ENCODE results near the gene SIRPA. TPM values are rescaled to one million over a fixed set of nuclear protein-coding genes. Genes with fewer than 3 reads are reported as not detected.

The SIRPA gene
- polyA plus RNA-seq, 6 donors from 2014 or later, result 0.24 to 0.44 (median 0.26) TPM; not detected in 2

GRCh38 chr20:1959156-1959555 lies 63.9 kb downstream of the SIRPA start:
- H3K4me1 Mint-ChIP-seq, result peaks cover 9 to 25% (median 17%) of the 10 kb centered on the region in 3 donors
- ATAC-seq (ENCODE audit: low read depth in 2 of 2) (no peak), DNase-seq (no peak)
- H3K27me3 Mint-ChIP-seq, result peaks cover 0 to 16% (median 5%) of the 10 kb centered on the region in 3 donors
- no peak overlapping the region for H3K4me3 Mint-ChIP-seq
- H3K27ac Mint-ChIP-seq, result peak overlapping the region in 1 of 6 donors; percentile 18
- H3K9me3 Mint-ChIP-seq, result peaks cover 0 to 8% (median 2%) of the 10 kb centered on the region in 7 donors
- peaks cover 6 to 8% of the 10 kb centered on the region in 2 donors for H3K36me3 Mint-ChIP-seq

- DNase-seq (no peak), ATAC-seq (ENCODE audit: low read depth in 2 of 2) (no peak)
- peaks cover 0 to 16% (median 5%) of the 10 kb centered on the region in 3 donors for H3K27me3 Mint-ChIP-seq
- H3K9me3 Mint-ChIP-seq, result peaks cover 0 to 8% (median 2%) of the 10 kb centered on the region in 7 donors
- H3K27ac Mint-ChIP-seq, result peak overlapping the region in 3 of 6 donors; percentile 1 to 66 (median 19)
- no peak overlapping the region for H3K4me3 Mint-ChIP-seq
- H3K4me1 Mint-ChIP-seq, result peaks cover 11 to 27% (median 24%) of the 10 kb centered on the region in 3 donors
- H3K36me3 Mint-ChIP-seq, result peaks cover 6 to 8% of the 10 kb centered on the region in 2 donors
Measured at GRCh38 chr20:1961374-1961773, 66.2 kb downstream of the SIRPA start.

- no peak for ATAC-seq (ENCODE audit: low read depth in 2 of 2)
- H3K9me3 Mint-ChIP-seq, result peaks cover 0 to 8% (median 2%) of the 10 kb centered on the region in 7 donors
- no peak overlapping the region for H3K4me3 Mint-ChIP-seq
- peaks cover 6 to 8% of the 10 kb centered on the region in 2 donors for H3K36me3 Mint-ChIP-seq
- H3K27ac Mint-ChIP-seq, result no peak overlapping the region
- H3K4me1 Mint-ChIP-seq, result peaks cover 11 to 26% (median 26%) of the 10 kb centered on the region in 3 donors
- H3K27me3 Mint-ChIP-seq, result peaks cover 0 to 24% (median 10%) of the 10 kb centered on the region in 3 donors
- no peak for DNase-seq
Measured at GRCh38 chr20:1964061-1964460, 68.9 kb downstream of the SIRPA start.

DNA sequence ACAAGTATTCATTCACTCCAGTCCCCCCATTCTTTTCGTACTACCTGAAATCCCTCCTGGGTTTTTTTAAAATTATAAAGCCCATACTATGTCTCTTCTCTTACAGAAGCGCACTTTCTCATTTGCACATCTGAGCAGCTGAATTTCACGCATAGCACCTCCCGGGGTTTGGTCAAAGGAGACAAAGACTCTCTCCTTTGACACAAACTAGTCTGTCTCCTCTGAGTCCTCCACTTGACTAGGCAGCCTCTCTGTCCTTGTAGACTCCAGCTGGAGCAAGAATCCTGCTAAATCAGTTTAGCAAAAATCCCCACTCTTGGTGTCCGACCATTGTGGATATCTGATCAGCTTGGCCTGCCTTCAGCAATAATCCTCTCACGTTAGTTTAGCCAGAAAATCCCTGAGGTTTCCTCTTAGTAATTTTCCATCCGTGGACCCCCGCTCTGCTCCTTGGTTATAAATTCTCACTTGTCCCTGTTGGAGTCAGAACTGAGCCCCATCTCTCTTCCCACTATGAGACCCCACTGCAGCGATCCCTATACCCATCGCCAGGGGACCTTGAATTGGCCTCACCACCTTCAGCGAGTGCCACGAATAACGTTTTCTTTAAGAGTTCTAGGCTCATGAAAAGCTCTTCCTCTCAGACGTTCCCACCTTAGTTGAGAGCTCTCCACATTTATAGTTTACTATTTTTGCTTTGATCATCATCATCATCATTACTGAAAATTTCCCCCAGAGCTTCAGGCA lies 69.6 kb downstream of the SIRPA start:
- Mint-ChIP-seq H3K27me3 (peaks cover 0 to 32% (median 10%) of the 10 kb centered on the region in 3 donors), H3K36me3 (peaks cover 0 to 6% of the 10 kb centered on the region in 2 donors), H3K4me1 (peaks cover 11 to 26% (median 26%) of the 10 kb centered on the region in 3 donors), H3K27ac (peak overlapping the region in 5 of 6 donors; percentile 65 to 86 (median 85)), H3K9me3 (peaks cover 0 to 5% (median 2%) of the 10 kb centered on the region in 7 donors), H3K4me3 (peak overlapping the region; percentile 50 to 93 (median 80))
- ATAC-seq (ENCODE audit: low read depth in 2 of 2), result peak; percentile 44 to 55
- no peak for DNase-seq

GRCh38 chr20:1965520-1966351 lies 70.5 kb downstream of the SIRPA start:
- peak; percentile 72 for DNase-seq
- Mint-ChIP-seq H3K9me3 (peaks cover 0 to 2% (median 0%) of the 10 kb centered on the region in 7 donors), H3K36me3 (no peaks in the 10 kb centered on the region), H3K4me1 (peaks cover 11 to 26% (median 26%) of the 10 kb centered on the region in 3 donors), H3K4me3 (peak overlapping the region; percentile 50 to 93 (median 80)), H3K27me3 (peaks cover 6 to 41% (median 10%) of the 10 kb centered on the region in 3 donors), H3K27ac (peak overlapping the region; percentile 12 to 86 (median 82))
- peak; percentile 92 to 96 for ATAC-seq (ENCODE audit: low read depth in 2 of 2)

GRCh38 chr20:1968964-1969363 lies 73.8 kb downstream of the SIRPA start:
- peaks cover 19 to 45% (median 24%) of the 10 kb centered on the region in 3 donors for H3K27me3 Mint-ChIP-seq
- H3K4me1 Mint-ChIP-seq, result peaks cover 11 to 25% (median 20%) of the 10 kb centered on the region in 3 donors
- no peak overlapping the region for H3K4me3 Mint-ChIP-seq
- no peak for ATAC-seq (ENCODE audit: low read depth in 2 of 2)
- no peaks in the 10 kb centered on the region for H3K36me3 Mint-ChIP-seq
- no peak overlapping the region for H3K27ac Mint-ChIP-seq
- H3K9me3 Mint-ChIP-seq, result no peaks in the 10 kb centered on the region
- no peak for DNase-seq

- no peaks in the 10 kb centered on the region for H3K36me3 Mint-ChIP-seq
- ATAC-seq (ENCODE audit: low read depth in 2 of 2) (no peak), DNase-seq (no peak)
- H3K9me3 Mint-ChIP-seq, result peaks cover 0 to 2% (median 0%) of the 10 kb centered on the region in 7 donors
- peaks cover 0 to 3% (median 0%) of the 10 kb centered on the region in 3 donors for H3K4me1 Mint-ChIP-seq
- no peak overlapping the region for H3K4me3 Mint-ChIP-seq
- H3K27ac Mint-ChIP-seq, result no peak overlapping the region
- peaks cover 28 to 59% (median 45%) of the 10 kb centered on the region in 3 donors for H3K27me3 Mint-ChIP-seq
Measured at GRCh38 chr20:1971893-1972586, 76.8 kb downstream of the SIRPA start.

DNA sequence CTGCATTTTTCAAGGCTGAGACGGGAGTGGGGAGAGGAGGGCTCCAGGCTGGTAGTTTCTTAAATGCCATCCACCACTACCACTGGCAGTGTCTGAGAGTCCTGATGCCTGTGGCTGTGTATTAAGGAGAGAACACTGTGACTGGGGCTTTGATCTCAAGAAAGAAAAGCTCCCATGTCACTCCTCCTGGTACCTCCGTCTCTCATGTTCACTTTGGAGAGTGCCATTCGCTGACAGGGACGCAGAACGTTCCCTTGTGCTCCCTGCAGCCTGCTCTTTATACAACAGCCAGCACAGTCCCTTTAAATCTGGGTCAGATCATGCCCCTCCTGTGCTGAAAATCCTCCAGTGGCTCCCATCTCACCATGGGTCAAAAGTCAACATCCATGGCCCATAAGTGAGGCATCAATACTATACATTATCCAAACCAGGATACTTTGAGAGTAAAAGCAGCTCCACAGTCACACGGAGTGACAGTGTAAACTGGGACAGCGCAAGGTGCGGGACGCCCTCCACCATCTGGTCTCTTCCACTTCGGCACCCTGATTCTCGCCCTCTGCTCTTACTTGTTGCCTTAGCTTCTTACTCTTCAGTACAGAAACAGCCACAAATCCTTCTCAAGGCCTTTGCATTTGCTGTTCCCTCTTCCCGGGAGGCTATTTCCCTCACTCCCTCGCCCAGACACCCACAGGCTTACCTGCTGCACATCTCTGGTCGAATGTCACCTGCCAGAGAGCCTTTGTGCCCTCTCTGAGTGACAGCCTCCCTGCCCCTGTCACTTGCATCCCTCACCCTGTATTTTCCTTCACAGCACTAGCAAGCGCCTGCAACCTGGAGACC lies 78.6 kb downstream of the SIRPA start:
- H3K4me3 Mint-ChIP-seq, result no peak overlapping the region
- peaks cover 0 to 4% (median 0%) of the 10 kb centered on the region in 7 donors for H3K9me3 Mint-ChIP-seq

GRCh38 chr20:1975291-1975690 lies 80.1 kb downstream of the SIRPA start:
- no peaks in the 10 kb centered on the region for H3K36me3 Mint-ChIP-seq

More for the DNA sequence above, 78.6 kb downstream of the SIRPA start:
- ATAC-seq (ENCODE audit: low read depth in 2 of 2) (no peak), DNase-seq (no peak)
- peaks cover 0 to 3% (median 0%) of the 10 kb centered on the region in 3 donors for H3K4me1 Mint-ChIP-seq
- no peak overlapping the region for H3K27ac Mint-ChIP-seq
- peaks cover 41 to 69% (median 58%) of the 10 kb centered on the region in 3 donors for H3K27me3 Mint-ChIP-seq
- no peaks in the 10 kb centered on the region for H3K36me3 Mint-ChIP-seq

GRCh38 chr20:1979106-1979778 lies 84.0 kb downstream of the SIRPA start:
- peaks cover 0 to 4% (median 0%) of the 10 kb centered on the region in 7 donors for H3K9me3 Mint-ChIP-seq
- no peak overlapping the region for H3K4me3 Mint-ChIP-seq
- no peaks in the 10 kb centered on the region for H3K36me3 Mint-ChIP-seq
- peaks cover 53 to 67% (median 61%) of the 10 kb centered on the region in 3 donors for H3K27me3 Mint-ChIP-seq
- no peaks in the 10 kb centered on the region for H3K4me1 Mint-ChIP-seq
- ATAC-seq (ENCODE audit: low read depth in 2 of 2) (no peak), DNase-seq (no peak)
- no peak overlapping the region for H3K27ac Mint-ChIP-seq

More at GRCh38 chr20:1975291-1975690, 80.1 kb downstream of the SIRPA start:
- ATAC-seq (ENCODE audit: low read depth in 2 of 2) (no peak), DNase-seq (no peak)
- peaks cover 0 to 3% (median 0%) of the 10 kb centered on the region in 3 donors for H3K4me1 Mint-ChIP-seq
- H3K27ac Mint-ChIP-seq, result no peak overlapping the region
- no peak overlapping the region for H3K4me3 Mint-ChIP-seq
- peaks cover 51 to 68% (median 65%) of the 10 kb centered on the region in 3 donors for H3K27me3 Mint-ChIP-seq
- peaks cover 0 to 4% (median 0%) of the 10 kb centered on the region in 7 donors for H3K9me3 Mint-ChIP-seq

DNA sequence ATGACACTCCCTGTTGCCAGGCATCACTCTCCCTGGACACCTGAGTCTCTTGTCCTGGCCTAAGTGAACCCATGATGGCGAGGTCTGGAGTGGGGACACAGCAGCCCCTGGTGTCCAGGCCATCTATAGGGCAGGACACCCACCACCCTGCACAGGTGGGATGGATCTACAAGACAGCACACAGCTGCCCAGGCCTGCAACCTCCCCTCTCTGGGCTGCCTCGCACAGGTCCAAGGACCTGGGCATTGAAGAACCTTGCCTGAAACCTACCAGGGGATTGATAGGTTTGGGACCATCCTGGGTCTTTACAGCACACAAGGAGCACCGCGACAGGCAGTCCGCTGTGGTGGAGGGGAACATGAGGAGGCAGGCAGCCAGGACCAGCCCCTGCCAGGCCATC lies 87.5 kb downstream of the SIRPA start:
- peaks cover 0 to 2% (median 0%) of the 10 kb centered on the region in 7 donors for H3K9me3 Mint-ChIP-seq
- H3K4me3 Mint-ChIP-seq, result no peak overlapping the region
- H3K4me1 Mint-ChIP-seq, result no peaks in the 10 kb centered on the region
- H3K27ac Mint-ChIP-seq, result no peak overlapping the region
- H3K27me3 Mint-ChIP-seq, result peaks cover 50 to 79% (median 73%) of the 10 kb centered on the region in 3 donors
- DNase-seq (no peak), ATAC-seq (ENCODE audit: low read depth in 2 of 2) (no peak)
- no peaks in the 10 kb centered on the region for H3K36me3 Mint-ChIP-seq
